ENCODE results near the gene FAM234A.
"Not testable (repeated sequence)": the region's sequence is repeated elsewhere in the genome, so short reads cannot be mapped to it uniquely, and the experiment has no call there.

Gene FAM234A

GRCh38 chr16:266258-267164 is 31.9 kb downstream of the FAM234A start:
- no peak for DNase-seq

DNA sequence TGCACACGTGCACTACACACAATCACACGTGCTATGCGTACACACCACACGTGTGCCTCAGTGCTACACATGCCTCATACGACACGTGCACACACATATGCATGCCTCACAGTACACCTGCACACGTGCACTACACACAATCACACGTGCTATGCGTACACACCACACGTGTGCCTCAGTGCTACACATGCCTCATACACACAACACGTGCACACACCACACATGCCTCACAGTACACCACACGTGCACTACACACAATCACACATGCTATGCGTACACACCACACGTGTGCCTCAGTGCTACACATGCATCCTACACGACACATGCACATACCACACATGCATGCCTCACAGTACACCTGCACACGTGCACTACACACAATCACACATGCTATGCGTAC is 32.9 kb downstream of the FAM234A start:
- not testable (repeated sequence) for DNase-seq

GRCh38 chr16:268141-269053 is 33.8 kb downstream of the FAM234A start:
- no peak for DNase-seq

- DNase-seq, result no peak
Measured at GRCh38 chr16:269061-269796, 34.6 kb downstream of the FAM234A start.

DNA sequence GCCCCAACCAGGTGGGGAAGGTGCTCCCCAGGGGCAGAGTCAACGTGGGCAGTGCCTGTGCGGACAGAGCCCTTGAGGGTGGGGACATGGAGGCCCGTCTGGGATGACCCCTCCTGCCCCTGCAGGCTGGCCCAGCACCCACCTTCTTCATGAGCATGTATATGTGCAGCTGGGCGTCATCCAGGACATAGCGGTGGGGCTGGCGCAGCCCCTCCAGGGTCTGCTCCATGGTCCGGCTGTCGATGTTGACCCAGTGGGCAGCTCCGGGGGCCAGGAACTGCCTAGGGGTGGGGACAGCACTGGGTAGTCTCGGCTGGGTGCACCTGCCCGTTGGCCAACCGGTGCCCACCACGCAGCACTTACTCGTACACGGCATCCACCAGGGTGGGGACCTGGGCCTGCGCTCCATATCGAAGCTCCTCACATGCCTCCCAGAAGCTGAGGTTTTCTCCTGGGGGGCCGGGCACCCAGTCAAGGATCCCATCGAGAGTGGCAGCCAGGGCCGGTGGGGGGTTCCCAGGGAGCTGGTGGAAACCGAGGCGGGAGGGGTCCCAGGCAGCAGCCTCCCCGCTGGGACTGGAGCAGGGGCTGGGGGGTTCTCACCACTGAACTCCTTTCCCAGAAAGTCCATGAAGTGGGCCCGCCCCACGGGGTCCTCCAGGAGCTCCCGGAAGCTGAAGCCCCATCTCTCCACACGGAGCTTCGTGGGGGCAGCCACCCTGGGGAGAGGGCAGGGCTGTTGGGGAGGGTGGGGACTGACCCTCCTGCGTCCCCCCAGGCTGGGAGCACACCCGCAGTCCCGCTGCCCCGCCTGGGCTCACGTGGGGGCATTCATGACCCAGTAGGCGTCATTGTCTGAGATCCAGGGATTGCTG is 36.0 kb downstream of the FAM234A start:
- DNase-seq, result no peak

GRCh38 chr16:272633-273546 is 38.3 kb downstream of the FAM234A start:
- no peak for DNase-seq

DNA sequence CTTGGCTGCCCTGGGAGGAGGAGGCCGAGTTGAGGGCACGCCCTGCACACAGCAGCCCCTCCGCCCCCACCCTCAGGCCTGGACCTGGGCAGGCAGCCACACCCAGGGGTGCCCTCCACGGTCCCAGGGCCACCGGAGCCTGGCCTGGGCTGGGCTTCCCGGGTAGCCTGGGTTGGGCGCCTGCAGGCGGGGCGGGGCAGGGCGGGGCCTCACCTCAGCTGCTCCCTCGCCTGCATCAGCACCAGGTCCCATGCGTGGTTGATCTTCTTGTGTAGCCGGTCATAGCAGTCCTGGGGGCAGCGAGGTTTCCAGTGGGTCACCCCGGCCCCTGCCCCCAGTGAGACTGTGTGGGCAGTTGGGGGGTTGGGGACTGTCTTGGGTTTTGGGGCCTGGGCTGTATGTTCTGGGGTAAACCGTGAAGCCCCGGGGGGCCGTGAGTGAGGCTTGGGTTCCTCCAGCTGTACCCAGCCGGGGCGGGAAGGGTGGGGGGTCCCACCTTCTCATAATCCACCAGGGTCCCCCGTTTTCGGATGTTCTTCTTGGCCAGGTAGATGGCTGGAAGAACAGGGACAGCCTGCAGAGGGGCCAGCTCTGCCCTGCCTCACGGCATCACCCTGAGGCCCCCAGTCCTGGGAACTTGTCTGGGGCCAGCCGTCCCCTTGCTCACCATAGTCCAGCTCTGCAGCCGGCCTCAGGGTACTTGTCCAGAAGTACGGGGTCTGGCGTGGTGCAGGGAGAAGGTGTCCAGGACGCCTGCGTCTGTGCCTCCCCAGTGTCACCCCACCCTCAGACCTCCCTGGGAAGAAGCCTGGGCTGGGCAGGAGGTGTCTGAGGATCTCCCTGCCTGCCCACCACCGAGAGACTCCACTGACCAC is 39.2 kb downstream of the FAM234A start:
- DNase-seq, result no peak

DNA sequence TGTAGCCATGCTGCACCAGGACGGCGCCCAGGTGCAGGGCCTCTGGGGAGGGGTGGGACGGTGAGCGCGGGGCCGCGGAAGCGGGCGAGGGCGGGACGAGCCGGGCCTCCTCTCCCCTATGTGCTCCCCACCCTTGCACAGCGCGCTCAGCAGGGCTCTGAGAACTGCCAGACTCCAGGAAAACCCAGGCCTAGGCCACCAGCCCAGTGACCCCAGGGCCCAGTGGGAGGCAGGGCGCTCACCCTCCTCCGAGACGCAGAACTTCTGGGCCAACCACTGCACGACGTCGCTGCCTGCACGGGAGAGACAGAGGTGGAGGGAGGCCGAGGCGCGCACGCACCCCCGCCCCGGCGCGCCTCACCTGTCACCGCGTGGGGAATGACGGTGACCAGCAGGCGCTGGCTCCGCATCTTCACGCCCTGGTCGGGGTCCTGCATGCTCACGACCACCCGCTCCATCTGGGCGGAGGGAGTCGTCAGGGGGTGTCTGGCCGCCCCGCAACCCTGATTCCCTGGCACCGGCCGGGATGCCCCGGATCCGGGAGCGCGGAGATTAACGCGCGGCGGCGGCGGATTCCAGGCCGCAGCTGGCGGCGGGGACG is 40.5 kb downstream of the FAM234A start:
- DNase-seq, result peak; percentile 8

DNA sequence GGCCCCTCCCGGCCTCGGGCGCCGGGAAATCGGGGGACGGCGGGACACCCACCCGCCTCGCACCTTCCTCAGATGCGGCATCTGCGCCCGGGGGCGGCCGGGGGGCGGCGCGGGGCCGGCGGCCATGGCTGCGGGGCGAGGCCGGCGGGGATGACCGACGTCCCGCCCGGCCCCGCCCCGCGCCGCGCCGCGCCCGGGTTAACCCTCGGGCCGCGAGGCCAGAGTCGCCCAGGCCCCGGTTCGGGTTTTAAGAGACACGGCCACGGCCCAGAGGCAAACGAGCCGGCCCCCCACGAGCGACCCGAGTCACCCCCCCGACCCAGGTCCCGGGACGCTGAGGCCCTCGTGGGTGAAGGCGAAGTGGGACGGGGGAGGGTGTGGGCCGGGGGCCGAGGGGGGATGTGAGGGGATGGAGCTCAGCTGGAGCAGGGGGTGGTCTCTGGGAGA is 41.2 kb downstream of the FAM234A start, which contains the start of gene RGS11:
Gene RGS11, minus strand, starts transcription at position 159 of the 447 bp plus-strand sequence. Its CDS starts 33 bp downstream, at position 126.
- no peak for DNase-seq

GRCh38 chr16:276426-277077 is 41.9 kb downstream of the FAM234A start:
- DNase-seq, result no peak

GRCh38 chr16:278863-279366 is 44.3 kb downstream of the FAM234A start:
- peak; percentile 55 for DNase-seq

DNA sequence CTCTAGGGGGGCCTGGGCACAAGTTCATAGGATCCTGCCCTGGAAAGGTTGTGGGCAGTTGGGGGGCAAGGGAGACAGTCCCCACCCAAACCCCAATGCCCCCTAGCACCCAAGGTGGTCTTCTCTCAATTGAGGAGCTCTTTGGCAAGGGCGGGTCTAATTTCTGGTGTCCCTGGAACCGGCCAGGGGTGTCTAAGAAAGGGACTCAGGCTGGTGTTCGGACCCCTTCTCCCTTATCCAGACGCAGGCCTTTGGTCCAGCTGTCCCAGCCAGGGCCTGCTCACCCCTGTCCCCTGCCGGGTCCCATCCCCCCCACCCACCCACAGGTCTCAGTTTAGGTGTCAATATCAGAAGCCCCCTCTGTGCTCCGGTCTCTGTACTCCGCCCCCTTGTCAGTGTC is 44.9 kb downstream of the FAM234A start:
- DNase-seq, result no peak

- DNase-seq, result no peak
Measured at GRCh38 chr16:280005-280460, 45.4 kb downstream of the FAM234A start.

DNA sequence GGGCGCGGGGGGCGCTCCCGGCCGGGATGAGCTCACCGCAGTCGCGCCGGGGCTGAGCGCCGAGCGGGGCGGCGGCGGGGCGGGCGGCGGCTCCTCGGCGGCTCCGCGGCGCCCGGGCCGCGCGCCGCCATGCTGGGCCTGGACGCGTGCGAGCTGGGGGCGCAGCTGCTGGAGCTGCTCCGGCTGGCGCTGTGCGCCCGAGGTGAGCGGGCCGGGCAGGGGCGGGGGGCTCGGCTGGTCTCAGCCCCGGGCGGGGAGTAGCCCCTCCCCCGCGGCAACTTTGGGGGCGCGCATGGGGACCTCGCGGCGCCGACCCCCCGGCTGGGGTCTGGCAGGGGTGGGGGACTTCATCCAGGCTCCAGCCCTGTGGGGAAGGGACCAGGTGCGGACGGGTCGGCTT is 45.9 kb downstream of the FAM234A start, which contains the start of gene ARHGDIG:
Gene ARHGDIG, plus strand, starts transcription at position 40 of the 400 bp plus-strand sequence. Its CDS starts 90 bp downstream, at position 130.
- DNase-seq, result no peak

DNA sequence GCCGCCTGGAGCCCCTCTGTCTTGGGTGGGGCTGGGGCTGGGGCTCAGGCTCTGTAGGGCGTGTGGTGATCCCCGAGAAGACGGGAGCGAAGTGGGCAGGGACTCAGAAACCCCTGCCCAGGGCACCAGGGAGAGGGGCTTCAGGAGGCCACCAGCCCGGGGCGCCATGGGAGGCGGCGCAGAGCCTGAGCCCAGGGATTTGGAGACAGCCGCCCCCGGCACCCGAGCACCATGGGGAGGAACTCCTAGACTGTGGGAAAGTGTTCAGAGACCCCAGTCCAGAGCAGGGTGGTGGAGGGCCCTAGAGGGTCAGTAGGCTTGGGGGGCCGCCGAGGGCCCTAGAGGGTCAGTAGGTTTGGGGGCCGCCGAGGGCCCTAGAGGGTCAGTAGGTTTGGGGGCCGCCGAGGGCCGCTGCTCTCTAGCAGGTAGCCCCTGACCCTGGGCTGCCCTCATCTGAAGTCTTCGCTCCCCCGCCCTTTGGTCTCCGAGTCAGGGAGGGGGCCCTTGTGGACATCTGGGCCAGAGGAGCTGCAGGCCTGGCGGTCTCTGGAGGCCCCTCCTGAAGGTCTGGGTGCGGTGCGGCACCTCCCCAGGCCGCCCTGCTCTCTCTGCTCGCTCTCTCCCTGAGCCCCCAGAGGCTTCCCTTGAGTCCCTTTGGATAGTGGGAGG is 46.5 kb downstream of the FAM234A start:
- DNase-seq, result no peak

- no peak for DNase-seq
Measured at GRCh38 chr16:281660-282255, 47.1 kb downstream of the FAM234A start.

- DNase-seq, result no peak
Measured at GRCh38 chr16:282491-282890, 47.9 kb downstream of the FAM234A start.
